RPMI8226 (cell line): Measurements from ENCODE around the gene TMEM132C.
"Not testable (repeated sequence)": the region's sequence is repeated elsewhere in the genome, so short reads cannot be mapped to it uniquely, and the experiment has no call there.

ENCODE experiments used
- DNase-seq: peaks from one replicate; pipeline ENCODE4 v3.0.0-alpha.2; 2015

Gene TMEM132C

GRCh38 chr12:128423205-128423604 lies 156.2 kb downstream of the TMEM132C start:
- no peak for DNase-seq

- DNase-seq: no peak
These were observed 158.0 kb downstream of the TMEM132C start for GRCh38 chr12:128424931-128425431.

- no peak for DNase-seq
These were observed 158.8 kb downstream of the TMEM132C start for GRCh38 chr12:128425666-128426331.

GRCh38 chr12:128426511-128426910 lies 159.5 kb downstream of the TMEM132C start:
- DNase-seq: no peak

GRCh38 chr12:128439796-128440195 lies 172.8 kb downstream of the TMEM132C start:
- DNase-seq: no peak

- no peak for DNase-seq
These were observed 175.1 kb downstream of the TMEM132C start for GRCh38 chr12:128442096-128442495.

GRCh38 chr12:128444598-128444997 lies 177.6 kb downstream of the TMEM132C start:
- DNase-seq: no peak

- no peak for DNase-seq
These were observed 178.6 kb downstream of the TMEM132C start for GRCh38 chr12:128445415-128446127.

GRCh38 chr12:128449146-128449894 lies 182.3 kb downstream of the TMEM132C start:
- DNase-seq: no peak

GRCh38 chr12:128450810-128451209 lies 183.8 kb downstream of the TMEM132C start:
- no peak for DNase-seq

GRCh38 chr12:128455851-128456250 lies 188.9 kb downstream of the TMEM132C start:
- no peak for DNase-seq

GRCh38 chr12:128456922-128457321 lies 190.0 kb downstream of the TMEM132C start:
- DNase-seq: no peak

GRCh38 chr12:128458301-128458974 lies 191.5 kb downstream of the TMEM132C start:
- DNase-seq: no peak

- no peak for DNase-seq
These were observed 192.1 kb downstream of the TMEM132C start for GRCh38 chr12:128459067-128459466.

GRCh38 chr12:128463881-128464280 lies 196.9 kb downstream of the TMEM132C start:
- DNase-seq: no peak

GRCh38 chr12:128467882-128468281 lies 200.9 kb downstream of the TMEM132C start:
- no peak for DNase-seq

- DNase-seq: no peak
These were observed 202.0 kb downstream of the TMEM132C start for GRCh38 chr12:128468926-128469325.

GRCh38 chr12:128471491-128471890 lies 204.5 kb downstream of the TMEM132C start:
- DNase-seq: no peak

GRCh38 chr12:128474916-128475315 lies 207.9 kb downstream of the TMEM132C start:
- no peak for DNase-seq

- no peak for DNase-seq
These were observed 209.3 kb downstream of the TMEM132C start for GRCh38 chr12:128476266-128476665.

- DNase-seq: no peak
These were observed 216.7 kb downstream of the TMEM132C start for GRCh38 chr12:128483526-128484255.

GRCh38 chr12:128497376-128497775 lies 230.4 kb downstream of the TMEM132C start:
- DNase-seq: not testable (repeated sequence)
